ENCODE results near the gene MBD3L4. TPM values are rescaled to one million over a fixed set of nuclear protein-coding genes. Genes with fewer than 3 reads are reported as not detected.

The MBD3L4 gene
- total and polyA plus RNA-seq, 10 of the 15 experiments (the other 5 are each of a cell fraction or from before 2014, with no cell fraction given), result not detected

GRCh38 chr19:7072541-7072940, 32.6 kb upstream of the MBD3L4 start:
- TF ChIP-seq SUZ12 (IDR thresholded peaks at IDR 0.05; ENCODE audit: unreplicated experiment), result no peak
- TF ChIP-seq SREBF2 (IDR thresholded peaks at IDR 0.05; ENCODE audit: low read length), result no peak
- TF ChIP-seq DPF2 (IDR thresholded peaks at IDR 0.05), result no peak
- no peak for TF ChIP-seq SPI1 (IDR thresholded peaks at IDR 0.05; ENCODE audit: borderline replicate concordance, insufficient read depth, low read depth, low read length)
- no peak for TF ChIP-seq TCF3 (IDR thresholded peaks at IDR 0.05; ENCODE audit: borderline replicate concordance, insufficient read depth, low read depth, low read length)
- TF ChIP-seq HDAC2 (IDR thresholded peaks at IDR 0.05), result no peak
- TF ChIP-seq ETV6 (conservative IDR thresholded peaks at IDR 0.05 in 1 of 2, IDR thresholded peaks at IDR 0.05 in 1 of 2; ENCODE audit: borderline replicate concordance in 1 of 2, low read depth in 1 of 2), result no peak
- TF ChIP-seq HDGF (IDR thresholded peaks at IDR 0.05), result no peak
- TF ChIP-seq, protein P1, sequence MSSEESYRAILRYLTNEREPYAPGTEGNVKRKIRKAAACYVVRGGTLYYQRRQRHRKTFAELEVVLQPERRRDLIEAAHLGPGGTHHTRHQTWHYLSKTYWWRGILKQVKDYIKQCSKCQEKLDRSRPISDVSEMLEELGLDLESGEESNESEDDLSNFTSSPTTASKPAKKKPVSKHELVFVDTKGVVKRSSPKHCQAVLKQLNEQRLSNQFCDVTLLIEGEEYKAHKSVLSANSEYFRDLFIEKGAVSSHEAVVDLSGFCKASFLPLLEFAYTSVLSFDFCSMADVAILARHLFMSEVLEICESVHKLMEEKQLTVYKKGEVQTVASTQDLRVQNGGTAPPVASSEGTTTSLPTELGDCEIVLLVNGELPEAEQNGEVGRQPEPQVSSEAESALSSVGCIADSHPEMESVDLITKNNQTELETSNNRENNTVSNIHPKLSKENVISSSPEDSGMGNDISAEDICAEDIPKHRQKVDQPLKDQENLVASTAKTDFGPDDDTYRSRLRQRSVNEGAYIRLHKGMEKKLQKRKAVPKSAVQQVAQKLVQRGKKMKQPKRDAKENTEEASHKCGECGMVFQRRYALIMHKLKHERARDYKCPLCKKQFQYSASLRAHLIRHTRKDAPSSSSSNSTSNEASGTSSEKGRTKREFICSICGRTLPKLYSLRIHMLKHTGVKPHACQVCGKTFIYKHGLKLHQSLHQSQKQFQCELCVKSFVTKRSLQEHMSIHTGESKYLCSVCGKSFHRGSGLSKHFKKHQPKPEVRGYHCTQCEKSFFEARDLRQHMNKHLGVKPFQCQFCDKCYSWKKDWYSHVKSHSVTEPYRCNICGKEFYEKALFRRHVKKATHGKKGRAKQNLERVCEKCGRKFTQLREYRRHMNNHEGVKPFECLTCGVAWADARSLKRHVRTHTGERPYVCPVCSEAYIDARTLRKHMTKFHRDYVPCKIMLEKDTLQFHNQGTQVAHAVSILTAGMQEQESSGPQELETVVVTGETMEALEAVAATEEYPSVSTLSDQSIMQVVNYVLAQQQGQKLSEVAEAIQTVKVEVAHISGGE (CRISPR knock-in tag; IDR thresholded peaks at IDR 0.05), result no peak
- no peak for TF ChIP-seq GABPA (IDR thresholded peaks at IDR 0.05; ENCODE audit: low read depth)
- TF ChIP-seq, protein P2, sequence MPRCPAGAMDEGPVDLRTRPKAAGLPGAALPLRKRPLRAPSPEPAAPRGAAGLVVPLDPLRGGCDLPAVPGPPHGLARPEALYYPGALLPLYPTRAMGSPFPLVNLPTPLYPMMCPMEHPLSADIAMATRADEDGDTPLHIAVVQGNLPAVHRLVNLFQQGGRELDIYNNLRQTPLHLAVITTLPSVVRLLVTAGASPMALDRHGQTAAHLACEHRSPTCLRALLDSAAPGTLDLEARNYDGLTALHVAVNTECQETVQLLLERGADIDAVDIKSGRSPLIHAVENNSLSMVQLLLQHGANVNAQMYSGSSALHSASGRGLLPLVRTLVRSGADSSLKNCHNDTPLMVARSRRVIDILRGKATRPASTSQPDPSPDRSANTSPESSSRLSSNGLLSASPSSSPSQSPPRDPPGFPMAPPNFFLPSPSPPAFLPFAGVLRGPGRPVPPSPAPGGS (IDR thresholded peaks at IDR 0.05; ENCODE audit: borderline replicate concordance, insufficient read depth, low read depth, low read length, poor library complexity, severe bottlenecking), result no peak
- TF ChIP-seq HCFC1 (IDR thresholded peaks at IDR 0.05; ENCODE audit: low read length), result no peak
- no peak for TF ChIP-seq ESRRA (IDR thresholded peaks at IDR 0.05; ENCODE audit: low read length)
- no peak for TF ChIP-seq ZNF24 (IDR thresholded peaks at IDR 0.05)
- TF ChIP-seq KLF5 (IDR thresholded peaks at IDR 0.05; ENCODE audit: partially characterized antibody), result no peak
- TF ChIP-seq NR2C1 (IDR thresholded peaks at IDR 0.05), result no peak
- TF ChIP-seq TAF1 (IDR thresholded peaks at IDR 0.05; ENCODE audit: borderline replicate concordance, low read depth, low read length), result no peak
- TF ChIP-seq ZBED1 (IDR thresholded peaks at IDR 0.05; ENCODE audit: borderline replicate concordance), result no peak
- H3K9ac ChIP-seq (ENCODE audit: control insufficient read depth, insufficient read depth, low read length), result no peak overlapping the region
- ChIA-PET CTCF (no interaction called here), RAD21 (ENCODE audit: unreplicated experiment) (no interaction called here), SMC1A (ENCODE audit: uncharacterized antibody, unreplicated experiment) (interaction anchor here (0.7 kb wide), 1 partner anchor 319 kb away, joined by 3 read pairs; no protein-coding TSS in a partner anchor), POLR2A (no interaction called here)
- FAIRE-seq, result no peak
- BruUV-seq (replicated peaks), result TSS peak; percentile 7
- H3K36me3 ChIP-seq (ENCODE audit: control insufficient read depth in 2 of 2, insufficient read depth in 2 of 2, low read length in 1 of 2), result peaks cover 20 to 33% of the 10 kb centered on the region in 2 experiments
- in situ Hi-C loops (cut with MboI), result no loop called here
- H2AFZ ChIP-seq (ENCODE audit: control insufficient read depth, low read depth, low read length), result no peak overlapping the region
- no peak overlapping the region for H3K4me3 ChIP-seq
- H4K20me1 ChIP-seq (ENCODE audit: control insufficient read depth, insufficient read depth), result no peaks in the 10 kb centered on the region
- H3K27me3 ChIP-seq (replicated peaks in 1 of 2; ENCODE audit: control insufficient read depth in 2 of 2, insufficient read depth in 2 of 2, low read length in 1 of 2), result no peaks in the 10 kb centered on the region
- no peak overlapping the region for H3K4me2 ChIP-seq (ENCODE audit: control insufficient read depth, insufficient read depth)
- WGBS (ENCODE audit: insufficient coverage, insufficient replicate concordance, low lambda C conversion rate, missing lambda C conversion rate), result 88% methylated on average over 6 of the region's 6 CpGs
- no peak for DNase-seq (ENCODE audit: low read depth, low spot score)
- H3K9me3 ChIP-seq (replicated peaks; ENCODE audit: control insufficient read depth, insufficient read depth, low read length), result peaks cover 23% of the 10 kb centered on the region
- no peak for ATAC-seq
- H3K27ac ChIP-seq (ENCODE audit: control insufficient read depth, insufficient read depth), result no peak overlapping the region
- intact Hi-C loops (cut with micrococcal nuclease; ENCODE audit: unreplicated experiment), result no loop called here
- H3K79me2 ChIP-seq (ENCODE audit: control insufficient read depth, insufficient read depth, low read length), result peaks cover 12% of the 10 kb centered on the region
- H3K4me1 ChIP-seq (ENCODE audit: control insufficient read depth, insufficient read depth, low read length), result no peaks in the 10 kb centered on the region

Data from GM12878 (cell line).